Peyer's patch (tissue), 4 donors: ENCODE measurements around the gene CLEC2D.

Source experiments
- POLR2A ChIP-seq, 2 donors: fragments of 450-650 bp; IDR thresholded peaks; one replicate each; pipeline ENCODE4 v1.5.1; 2017; ENCODE audit warnings: antibody characterized with exemption in 2 of 2, mild to moderate bottlenecking in 2 of 2, moderate library complexity in 2 of 2
- TF ChIP-seq, protein P1 (sequence below), 6 experiments: fragments of 450-650 bp in 4 of 6; fragments of 200-600 bp in 2 of 6; sonication (generic) in 1 of 6; IDR thresholded peaks; one replicate each; pipeline ENCODE4 v1.5.1; 2017 to 2019; ENCODE audit warnings: antibody characterized with exemption in 6 of 6, mild to moderate bottlenecking in 3 of 6, moderate library complexity in 1 of 6

GRCh38 chr12:9742661-9743060 is 73.1 kb downstream of the CLEC2D start:
- TF ChIP-seq, protein P1, sequence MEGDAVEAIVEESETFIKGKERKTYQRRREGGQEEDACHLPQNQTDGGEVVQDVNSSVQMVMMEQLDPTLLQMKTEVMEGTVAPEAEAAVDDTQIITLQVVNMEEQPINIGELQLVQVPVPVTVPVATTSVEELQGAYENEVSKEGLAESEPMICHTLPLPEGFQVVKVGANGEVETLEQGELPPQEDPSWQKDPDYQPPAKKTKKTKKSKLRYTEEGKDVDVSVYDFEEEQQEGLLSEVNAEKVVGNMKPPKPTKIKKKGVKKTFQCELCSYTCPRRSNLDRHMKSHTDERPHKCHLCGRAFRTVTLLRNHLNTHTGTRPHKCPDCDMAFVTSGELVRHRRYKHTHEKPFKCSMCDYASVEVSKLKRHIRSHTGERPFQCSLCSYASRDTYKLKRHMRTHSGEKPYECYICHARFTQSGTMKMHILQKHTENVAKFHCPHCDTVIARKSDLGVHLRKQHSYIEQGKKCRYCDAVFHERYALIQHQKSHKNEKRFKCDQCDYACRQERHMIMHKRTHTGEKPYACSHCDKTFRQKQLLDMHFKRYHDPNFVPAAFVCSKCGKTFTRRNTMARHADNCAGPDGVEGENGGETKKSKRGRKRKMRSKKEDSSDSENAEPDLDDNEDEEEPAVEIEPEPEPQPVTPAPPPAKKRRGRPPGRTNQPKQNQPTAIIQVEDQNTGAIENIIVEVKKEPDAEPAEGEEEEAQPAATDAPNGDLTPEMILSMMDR (IDR thresholded peaks at IDR 0.05) = no peak
- TF ChIP-seq POLR2A (IDR thresholded peaks at IDR 0.05) = no peak
